NCI-H82 treated with DMSO at 0.1 percent for 48 hours (cell line): ENCODE results near the gene GRM8.

Experiments
- DNase-seq: peaks from one replicate; lab custom pipeline; 2025; ENCODE audit not compliant: unreplicated experiment; lab: John Stamatoyannopoulos, UW

The GRM8 gene

DNA sequence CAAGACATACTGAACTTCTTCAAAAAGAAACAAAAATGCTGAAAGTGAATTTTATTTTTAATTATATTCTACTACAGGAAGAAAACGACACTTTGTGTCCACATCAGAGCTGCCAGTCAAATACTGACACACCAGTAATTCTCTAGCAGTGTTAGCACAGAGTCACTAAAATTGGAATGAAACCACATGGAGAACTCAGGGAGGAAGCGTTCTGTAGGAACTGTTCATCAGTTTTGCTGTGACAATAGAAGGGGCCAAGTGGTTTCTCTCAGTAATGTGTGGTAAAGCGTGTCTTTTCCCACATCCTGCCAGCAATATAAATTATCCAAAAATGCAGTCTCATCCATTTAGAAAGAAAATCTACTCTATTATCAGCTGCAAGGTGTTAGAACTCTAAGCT is 683.3 kb downstream of the GRM8 start:
- DNase-seq = no peak

DNA sequence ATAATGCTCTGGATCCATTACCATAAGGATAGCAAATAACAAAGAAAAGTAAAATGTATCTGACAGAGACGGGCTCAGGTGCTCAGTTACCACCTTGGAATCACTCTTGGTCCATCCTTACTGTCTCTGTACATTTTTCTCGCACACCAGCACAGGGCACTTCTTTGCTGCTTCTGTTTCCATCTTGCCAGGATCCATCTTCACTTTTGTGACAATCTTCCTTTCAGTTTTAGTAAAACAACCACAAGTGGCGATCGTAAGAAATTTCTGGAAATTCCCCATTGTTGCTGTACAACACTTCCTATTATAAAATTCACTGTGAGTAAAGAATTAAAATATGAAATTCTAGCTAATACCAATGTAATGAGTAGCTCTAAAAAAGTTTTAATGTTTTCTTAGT is 695.5 kb downstream of the GRM8 start:
- no peak for DNase-seq

DNA sequence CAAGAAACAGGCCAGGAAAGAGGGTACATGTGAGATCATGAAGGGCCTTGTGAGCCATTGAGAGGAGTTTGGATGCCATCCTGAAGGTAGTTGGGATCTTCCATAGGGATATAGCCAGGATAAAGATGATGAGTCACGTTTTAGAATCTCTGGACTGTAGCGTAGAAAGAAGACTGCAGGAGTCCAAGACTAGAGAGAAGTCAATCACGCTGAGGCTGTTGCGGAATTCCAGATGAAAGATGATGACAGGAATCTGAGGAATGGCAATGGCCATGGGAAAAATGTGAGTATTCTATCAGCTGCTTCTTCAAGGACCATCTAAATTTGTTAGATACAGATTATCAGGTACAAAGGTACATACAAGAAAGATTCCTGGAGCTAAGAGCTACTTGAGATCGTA is 711.3 kb downstream of the GRM8 start:
- DNase-seq = no peak

DNA sequence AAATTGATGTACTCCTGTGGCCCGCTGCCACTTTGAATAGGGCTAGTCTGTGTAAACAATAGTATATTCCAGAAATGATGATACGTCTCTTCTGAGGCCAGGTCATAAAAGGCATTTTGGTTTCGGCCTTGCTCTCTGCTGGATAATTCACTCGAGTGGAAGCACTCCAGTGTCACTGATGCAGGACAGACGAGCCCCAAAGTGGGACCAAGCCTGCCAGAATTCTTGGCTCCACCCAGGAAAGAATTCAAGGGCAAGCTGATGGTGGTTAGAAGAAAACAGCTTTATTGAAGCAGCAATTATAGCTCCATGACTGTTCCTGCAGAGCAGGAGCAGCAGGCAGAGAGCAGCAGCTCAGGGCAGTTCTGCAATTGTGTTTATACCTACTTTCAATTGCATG is 717.6 kb downstream of the GRM8 start:
- no peak for DNase-seq

DNA sequence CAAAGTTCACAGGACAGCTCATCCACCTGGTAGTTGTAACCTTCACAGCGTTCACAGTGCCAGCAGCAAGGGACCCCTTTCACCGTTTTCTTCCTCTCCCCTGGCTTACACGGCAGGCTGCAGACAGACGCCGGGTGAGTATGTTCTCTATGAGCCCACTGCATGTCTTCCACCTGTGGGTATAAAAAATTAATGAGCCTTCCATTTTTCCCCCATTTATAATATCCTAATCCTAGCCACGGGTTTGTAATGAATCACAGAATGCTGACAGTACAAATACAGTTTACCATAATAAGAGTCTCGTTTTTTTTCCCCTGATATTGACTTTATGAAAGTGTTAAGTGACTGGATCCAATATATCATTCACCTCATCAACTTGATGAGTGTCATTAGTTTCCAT is 719.0 kb downstream of the GRM8 start:
- no peak for DNase-seq

DNA sequence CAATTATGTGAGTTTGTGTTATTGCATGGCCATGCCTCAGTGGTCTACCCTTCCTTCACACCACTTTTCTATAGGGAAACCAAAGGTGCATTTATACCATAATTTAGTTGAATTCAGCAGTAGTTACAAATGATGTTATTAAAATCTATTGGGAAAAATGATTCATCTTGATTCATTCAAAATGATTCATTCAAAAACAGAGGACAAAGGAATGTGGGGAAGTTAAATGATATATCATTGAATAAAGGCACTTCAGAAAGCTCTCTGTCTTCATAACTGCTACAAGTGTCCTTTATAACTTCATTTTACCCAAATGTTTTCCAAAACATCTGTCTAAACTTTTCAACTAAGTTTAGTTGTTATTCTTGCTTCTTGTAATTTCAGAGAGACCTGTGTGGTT is 722.9 kb downstream of the GRM8 start:
- no peak for DNase-seq

DNA sequence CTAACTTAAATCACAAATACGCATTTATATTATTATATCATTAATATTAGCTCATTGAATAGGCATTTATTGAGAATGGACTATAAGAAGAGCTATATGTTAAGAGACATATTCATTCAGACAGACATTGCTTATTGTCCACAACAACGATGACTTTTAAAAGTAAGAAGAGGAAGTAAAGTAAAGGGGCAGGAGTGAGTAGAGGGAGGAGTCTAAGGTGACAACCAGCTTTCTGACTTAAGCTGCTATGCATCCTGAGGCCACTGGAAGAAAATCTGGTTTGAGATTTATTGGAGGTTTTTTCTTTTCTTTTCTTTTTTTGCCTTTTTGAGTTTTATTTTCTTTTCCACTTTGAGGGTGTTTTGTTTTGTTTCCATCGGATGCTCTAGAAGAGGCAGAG is 723.5 kb downstream of the GRM8 start:
- DNase-seq = no peak

DNA sequence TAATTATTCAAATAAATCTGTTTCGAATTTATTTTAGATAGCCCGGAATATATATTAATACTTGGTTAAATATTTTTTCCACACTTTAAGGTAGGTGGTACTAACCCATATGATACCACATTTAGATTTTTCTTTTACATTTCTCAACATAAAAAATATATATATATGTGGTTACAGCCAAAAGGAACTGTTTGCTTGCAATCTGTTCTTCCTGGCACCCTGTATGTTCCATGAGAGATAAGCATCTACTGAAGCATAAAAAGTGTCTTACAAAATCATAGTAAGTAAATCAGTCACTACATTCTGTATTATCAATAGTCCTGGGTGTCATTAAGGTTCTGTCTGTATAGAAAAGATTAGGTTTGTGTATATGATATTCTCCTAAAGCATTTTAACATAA is 726.8 kb downstream of the GRM8 start:
- DNase-seq = no peak

DNA sequence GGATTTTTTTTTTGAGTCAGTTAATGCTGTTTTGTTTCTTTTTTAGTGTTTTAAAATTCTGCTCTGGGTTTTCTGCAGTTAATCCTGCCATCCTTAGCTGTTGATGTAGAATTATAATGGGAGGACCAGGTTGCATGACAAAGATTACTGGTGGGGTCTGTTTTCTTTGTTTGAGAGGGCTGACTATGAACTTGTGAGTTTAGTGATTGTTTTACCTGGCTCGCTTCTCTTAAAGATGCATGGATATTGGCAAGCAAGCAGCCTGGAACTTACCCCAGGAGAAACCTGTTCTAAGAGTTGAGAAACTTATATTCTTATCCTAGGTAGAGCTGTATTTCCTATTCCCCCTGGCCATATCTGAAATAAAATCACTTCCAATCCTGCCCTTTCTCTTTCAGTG is 727.8 kb downstream of the GRM8 start:
- no peak for DNase-seq

DNA sequence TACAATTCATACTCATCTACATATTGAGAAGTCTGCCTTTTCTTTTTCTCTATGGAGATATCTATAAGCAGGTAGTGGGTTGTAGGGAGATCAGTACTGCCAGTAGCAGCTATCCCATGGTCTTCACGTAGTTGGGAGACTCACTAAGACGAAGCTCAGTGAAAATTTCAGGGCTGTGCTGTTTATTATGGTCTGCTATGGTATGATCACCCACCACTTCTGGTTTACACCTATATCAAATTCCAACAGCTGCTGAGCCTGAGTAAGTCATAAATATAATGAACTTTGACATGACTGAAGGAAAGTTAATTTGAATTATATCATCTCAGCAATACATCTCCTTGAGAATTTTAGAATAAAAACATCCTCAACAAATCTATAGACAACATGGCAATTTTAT is 741.7 kb downstream of the GRM8 start:
- no peak for DNase-seq

DNA sequence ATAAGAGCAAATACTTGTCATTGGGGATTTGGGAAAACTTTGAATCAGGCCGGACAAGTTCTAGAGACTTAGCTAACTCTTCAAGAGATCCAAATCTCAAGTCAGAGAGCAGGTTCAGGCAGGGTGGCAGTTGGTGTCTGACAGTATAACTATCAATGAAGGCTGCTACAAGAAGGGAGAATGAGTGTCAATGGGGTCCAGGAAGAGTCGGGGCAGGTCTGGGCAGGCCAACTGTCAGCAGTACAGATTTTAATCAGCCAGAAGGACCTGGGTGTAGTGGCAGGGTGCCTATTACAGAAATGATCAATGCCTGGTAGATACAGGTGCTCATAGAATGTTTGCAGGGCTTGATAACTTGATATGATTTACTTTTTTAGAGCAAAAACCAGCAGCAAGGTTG is 751.1 kb downstream of the GRM8 start:
- DNase-seq = no peak

DNA sequence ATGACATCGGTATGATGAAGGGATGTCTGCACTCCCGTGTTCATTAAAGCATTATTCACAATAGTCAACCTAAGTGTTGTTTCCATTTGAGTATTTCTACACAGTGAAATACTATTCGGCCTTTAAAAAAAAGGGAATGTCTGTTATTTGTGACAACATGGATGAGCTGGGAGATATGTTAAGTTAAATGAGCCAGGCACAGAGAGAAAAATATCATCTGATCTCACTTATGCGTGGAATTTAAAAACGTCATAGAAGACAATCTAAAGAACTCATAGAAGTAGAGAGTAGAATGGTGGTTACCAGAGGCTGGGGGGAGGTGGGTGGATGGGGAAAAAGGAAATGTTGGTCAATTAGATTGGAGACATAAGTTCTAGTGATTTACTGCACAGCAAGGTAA is 753.3 kb downstream of the GRM8 start:
- DNase-seq = no peak

DNA sequence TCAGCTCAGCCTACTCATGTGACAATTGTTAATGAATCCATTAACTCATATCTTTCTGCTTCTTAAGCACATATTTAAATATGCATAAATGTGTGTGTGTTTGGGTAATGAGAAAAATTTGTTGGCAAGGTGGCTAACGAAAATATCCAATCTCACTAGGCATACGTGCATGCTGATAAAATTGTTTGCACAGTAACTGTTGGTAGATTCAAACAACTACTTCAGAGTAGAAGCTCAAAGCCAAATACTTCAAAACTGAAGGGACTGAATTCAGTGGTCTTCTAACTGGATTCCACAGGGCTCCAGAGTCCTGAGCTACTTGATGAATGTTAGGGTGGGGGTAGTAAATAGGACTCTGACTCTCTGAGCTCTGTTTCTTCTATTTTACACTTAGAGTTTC is 757.0 kb downstream of the GRM8 start:
- DNase-seq = no peak

DNA sequence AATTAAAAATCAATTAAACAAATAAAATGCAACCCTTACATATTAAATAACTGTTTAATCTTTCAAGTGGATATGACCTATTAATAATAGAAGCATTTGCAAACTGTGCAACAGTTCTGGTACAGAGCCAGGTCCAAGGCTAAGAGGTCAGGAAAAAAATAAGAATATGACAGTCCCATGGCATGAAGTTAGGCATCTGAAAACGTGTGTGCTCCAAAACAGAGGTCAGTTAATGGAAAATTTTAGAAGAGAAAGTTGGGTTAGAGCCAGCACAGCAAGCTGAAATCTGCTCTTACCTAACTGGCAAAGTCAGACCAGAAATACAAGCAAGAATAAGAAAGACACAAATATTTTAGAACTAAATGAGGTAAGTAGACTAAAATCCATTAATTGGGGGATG is 757.7 kb downstream of the GRM8 start:
- DNase-seq = no peak

DNA sequence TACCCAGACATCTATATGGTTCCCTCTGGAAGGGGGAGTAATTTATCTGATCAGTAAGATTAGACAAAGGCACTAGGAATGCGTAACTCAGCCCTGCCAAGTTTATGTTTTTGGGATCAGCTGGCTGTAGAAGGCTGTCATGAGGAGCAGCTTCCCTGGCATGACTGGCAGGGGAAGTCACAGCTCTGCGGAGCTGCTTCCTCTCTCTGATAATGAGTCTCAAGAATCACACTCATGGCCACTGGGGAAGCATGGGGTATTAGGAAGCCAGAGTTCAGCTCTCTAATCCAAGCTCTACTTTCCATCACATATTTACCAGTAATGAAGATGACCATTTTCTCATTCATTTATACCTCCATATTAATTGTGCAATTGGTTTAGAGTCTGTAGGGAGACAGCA is 758.9 kb downstream of the GRM8 start:
- no peak for DNase-seq

DNA sequence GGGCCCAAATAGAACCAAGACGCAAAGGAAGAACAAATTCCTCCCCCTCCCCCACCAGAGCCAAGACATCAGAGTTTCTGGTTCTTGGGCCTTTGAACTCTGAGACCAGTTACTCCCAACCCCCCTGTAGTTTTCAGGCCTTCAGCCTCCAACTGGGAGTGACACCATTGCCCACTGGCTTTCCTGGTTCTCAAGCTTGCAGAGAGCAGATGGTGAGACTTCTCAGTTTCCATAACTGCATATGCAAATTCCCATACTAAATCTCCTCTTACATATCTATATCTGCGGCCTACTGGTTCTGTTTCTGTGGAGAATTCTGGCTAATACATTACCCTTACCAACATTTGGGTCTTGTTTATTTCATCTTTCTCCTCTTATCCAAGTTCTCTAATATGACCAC is 762.9 kb downstream of the GRM8 start:
- DNase-seq = no peak

DNA sequence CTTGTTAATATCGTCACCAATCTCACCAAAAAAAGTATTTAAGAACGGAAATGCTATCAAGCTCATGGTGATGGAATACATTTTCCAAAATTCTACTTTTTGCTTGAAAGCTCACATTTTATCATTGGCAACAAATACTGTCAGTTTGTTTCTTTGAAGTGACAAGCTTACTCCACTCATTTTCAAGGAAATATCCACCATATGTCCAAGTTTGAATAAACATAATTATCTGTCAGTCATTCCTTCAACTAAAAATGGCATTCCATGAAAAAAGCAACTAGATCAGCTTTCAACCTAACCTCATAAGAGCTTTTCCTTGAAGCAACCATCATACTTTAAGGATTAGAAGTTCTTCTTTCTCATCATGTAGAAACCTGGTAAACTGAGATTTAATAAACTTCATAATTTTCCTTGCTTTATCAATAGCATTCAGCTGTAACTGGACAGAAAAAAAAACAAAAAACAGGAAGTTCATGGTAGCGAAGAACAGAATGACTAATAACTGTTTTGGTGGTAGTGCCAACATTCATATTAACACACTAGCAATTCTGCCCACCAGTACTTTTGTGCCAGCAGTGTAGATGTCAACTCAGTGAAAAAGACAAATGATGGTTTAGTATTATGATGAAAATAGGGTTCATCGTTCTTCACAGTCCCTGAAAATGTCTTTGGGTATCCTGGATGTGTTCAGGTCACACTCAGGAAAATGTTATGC is 764.9 kb downstream of the GRM8 start:
- no peak for DNase-seq

DNA sequence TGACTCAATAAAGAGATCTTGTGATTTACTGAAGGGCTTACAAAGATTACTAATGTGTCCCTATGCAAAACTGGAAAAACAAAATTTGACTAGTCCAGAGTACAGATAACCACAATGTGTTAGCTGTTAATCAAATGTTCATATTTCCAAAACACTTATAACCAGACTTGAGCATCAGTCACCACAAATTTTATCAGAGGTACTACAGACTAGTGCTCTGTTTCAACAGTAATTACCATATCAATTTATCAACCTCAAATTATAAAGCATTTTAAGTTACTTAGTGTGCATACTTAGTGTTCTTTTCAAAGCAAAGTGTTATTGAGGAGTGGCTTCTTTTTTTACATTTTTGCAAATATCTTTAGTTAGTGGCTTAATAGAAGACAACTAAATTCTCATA is 765.9 kb downstream of the GRM8 start:
- no peak for DNase-seq

DNA sequence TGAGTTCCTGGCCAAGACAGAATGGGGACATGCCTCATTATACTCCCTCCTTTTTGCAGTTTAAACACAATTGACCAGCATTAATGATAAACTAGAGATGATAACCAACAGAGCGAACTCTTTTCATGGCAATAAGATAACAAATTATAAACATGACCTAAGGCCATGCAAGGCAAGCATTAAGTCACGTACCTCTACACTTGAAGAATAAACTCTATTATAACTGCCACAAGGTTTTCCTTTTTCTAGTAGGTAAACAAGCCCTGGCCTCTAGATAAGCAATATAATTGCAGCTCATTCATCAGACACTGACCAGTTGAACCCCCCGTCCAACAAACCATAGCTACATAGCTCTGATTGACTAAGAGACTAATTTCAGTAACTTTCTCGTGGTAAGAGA is 767.0 kb downstream of the GRM8 start:
- DNase-seq = no peak

DNA sequence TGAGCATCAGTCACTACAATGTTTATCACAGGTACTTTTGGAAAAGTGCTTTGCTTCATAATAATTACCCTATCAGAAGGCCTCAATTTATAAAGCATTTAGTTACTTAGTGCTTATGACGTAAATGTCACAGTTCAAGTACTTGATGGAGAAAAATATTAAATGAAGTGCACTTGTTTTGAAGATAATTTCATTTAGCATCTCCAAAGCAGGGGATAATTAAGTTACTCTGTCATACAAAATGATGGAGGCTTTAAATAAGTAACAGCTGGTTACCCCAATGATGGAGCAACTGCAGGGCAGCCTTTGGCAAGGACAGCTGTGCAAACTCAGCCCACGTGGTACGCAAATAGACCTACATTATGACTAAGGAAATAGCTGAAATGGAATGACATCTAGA is 768.8 kb downstream of the GRM8 start:
- peak; percentile 10 for DNase-seq

DNA sequence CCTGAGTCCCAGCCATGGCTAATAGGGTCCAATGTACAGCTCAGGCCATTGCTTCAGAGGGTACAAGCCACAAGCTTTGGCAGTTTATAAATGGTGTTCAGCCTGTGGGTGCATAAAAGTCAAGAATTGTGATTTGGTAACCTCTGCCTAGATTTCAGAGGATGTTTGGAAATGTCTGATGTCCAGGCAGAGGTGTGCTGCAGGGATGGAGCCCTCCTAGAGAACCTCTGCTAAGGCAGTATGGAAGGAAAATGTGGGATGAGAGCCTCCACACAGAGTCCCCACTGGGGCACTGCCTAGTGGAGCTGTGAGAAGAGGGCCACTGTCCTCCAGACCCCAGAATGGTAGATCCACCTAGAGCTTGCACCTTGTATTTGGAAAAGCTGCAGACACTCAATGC is 779.9 kb downstream of the GRM8 start:
- no peak for DNase-seq

DNA sequence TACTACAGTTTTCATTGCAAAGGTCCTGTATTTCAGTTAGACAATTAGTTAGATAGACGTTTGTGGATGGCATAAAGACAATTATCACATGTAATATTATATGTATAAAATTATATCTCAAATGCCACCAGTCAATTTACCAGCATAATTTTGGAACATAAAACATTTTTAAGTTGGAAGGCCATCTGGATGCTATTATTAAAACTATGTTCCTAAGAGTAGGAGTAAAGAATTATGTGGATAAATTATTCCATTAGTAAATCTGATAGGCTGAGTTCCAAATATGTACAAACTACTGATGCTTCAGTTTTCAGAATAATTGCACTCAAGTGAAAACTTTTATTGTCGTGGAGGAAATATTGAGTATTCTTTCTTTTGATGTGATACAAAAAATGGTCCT is 790.3 kb downstream of the GRM8 start:
- no peak for DNase-seq

DNA sequence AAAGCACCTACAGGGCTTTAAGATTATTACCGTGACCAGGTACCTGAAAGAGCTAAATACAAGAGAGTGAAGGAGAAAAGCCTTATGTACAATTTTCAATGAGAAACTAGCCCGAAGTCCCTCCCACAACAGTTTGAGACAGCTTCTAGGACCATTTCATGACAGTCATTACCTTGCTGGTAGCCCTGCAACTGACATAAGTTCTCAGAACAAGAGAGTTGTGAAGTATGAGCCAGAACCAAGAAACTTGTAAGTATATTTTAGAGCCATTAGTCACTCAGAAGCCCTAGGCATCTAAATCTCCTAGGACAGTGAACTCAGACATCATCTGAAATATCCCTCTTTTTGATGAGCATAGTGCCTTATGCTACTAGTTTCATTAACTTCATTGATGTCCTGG is 792.1 kb downstream of the GRM8 start:
- DNase-seq = no peak

DNA sequence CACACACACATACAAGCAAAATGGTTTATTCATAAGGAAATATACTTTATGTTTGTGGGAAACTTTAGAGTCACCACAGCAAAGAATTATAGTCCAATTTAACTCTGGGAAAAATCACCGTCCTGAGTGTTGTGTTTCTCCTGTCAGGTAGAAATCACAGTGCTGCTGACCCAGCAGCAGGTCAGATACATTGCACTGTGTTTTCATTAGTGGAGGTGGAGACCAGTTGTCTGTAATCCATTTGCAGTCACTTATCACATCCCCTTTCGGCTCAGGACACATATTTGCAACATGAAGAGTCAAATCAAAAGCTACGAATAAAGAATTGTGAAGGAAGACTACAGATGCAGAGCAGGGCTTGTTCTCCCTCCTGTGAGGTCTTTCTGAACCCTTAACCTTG is 799.6 kb downstream of the GRM8 start:
- DNase-seq = no peak
